HG03025 (cell line): ENCODE results near the gene CHST8.
"Not testable (repeated sequence)": the region's sequence is repeated elsewhere in the genome, so short reads cannot be mapped to it uniquely, and the experiment has no call there.

Experiments
- ATAC-seq: cut with Tn5 transposase; IDR thresholded peaks from one replicate; pipeline ENCODE4 v1.9.1; 2021; ENCODE audit warnings: mild to moderate bottlenecking, moderate library complexity; ENCODE audit not compliant: unreplicated experiment, low FRiP score

The CHST8 gene

DNA sequence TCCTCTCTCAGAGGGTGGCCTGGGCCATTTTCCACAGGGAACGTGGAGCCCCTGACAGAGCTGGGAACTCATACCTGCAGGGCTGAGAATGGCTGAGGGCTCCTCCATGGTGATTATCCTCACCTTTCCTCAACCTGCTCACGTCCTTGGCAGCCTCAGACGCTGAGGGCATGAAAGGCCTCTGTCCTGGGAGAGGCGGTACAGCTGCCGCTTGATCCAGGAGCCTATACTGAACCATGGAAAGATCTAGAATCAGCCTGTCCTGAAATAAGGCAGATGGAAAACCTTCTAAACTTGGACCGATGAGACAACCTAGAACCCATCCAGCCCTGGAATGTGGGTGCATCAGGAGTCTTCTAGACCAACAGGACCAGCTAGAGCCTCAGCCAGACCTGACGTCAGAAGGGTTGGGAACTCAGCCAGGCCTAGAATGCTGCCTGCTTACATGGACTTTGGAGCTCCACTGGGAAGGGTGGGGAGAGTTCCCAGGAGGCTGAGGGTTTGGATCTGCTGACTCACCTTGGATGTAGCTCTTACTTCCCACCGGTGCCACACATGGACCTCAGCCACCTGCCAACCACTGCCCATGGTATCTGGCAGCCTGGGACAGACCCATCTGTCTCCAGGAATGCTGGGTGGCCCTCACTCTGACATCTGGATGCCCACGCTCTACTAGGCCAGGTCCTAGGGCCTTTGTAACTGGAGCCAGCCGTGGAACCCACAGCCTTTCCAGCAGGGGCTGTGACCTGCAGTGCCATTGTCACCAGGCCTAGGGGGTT, 182.5 kb downstream of the CHST8 start:
- ATAC-seq, result no peak

DNA sequence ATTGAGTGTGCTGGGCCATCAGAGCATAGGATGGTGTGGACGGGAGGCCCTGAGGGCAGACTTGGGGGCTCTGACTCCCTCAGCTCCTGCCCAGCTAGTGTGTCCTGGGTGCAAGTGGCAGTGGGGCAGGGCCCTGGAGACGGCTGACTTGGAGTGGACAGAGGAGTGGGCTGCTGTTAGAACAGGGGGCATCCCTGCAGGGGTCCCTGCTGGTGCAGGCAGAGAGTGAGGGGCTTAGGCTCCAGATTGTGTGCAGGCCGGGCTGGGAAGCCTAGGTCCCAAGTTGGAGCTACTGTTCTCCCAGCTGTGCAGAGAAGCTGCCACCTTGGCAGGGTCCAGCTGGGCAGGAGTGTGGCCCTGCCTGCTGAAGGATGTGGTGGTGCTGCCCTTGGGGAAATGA, 183.6 kb downstream of the CHST8 start:
- ATAC-seq, result no peak

DNA sequence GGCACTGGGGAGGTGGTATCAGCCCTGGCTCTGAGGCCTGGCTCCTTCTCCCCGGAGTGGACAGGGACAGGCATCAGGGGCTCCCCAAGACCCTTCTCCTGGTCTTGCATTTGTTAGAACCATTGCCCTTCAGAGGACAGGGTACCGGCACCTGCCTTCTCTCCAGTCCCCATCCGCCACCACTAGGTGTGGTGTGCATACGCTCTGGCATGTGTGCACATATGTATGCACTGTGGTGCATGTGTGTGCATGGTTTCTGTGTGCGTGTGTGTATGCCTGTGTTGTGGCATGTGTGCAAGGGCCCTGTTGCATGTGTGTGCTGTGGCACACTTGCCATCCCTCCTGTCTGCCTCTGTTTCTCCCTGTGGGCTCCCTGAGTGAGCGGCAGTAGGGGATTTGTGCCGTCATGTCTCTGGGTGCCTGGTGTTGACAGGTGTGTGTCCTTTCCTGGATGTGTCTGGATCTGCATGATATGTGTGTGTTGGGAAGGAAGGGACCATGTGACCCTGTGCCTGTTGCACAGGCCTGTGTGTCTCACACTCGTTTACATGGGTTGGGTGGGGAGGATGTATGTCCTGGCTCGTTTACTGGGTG, 184.2 kb downstream of the CHST8 start:
- ATAC-seq, result no peak

DNA sequence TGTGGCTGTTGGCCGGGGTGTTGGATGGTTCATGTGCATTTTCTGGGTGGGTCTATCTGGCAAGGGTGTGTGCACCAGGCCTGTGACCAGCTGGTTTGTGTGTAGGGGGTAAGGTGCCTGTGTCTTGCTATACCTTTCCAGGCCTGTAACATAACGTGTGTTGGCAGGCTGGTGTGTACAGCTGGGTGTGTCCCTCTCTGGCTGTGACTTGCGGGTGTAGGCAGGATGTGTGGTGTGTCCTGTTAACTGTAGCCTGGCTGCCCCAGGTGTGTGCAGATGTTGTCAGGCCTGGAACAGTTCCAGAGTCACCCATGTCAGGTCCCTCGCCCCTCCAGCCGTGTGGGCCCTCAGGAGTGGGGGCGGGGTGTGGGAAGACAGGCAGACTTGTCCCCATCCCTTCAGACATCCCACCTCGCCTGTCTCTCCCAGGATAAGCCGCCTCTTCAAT, 184.7 kb downstream of the CHST8 start:
- ATAC-seq, result no peak

DNA sequence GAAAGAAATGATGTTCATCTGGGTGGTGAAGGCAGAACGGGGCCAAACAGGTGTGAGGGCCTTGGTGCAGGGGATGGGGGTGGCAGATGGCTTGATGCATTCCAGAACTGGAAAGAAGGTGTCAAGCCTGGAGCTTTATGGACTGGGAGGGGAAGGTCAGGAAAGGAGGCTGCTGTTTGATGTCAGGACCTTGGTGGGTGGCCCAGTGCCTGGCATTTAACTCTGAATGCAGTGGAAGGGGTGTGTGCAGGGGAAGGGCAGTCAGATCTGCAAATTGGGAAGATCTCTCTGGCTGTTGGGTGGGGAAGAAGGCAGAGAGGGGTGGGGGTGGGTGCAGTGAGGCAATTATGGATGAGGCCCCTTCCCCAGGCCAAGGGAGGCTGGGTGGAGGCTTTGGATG, 186.6 kb downstream of the CHST8 start:
- ATAC-seq, result no peak

DNA sequence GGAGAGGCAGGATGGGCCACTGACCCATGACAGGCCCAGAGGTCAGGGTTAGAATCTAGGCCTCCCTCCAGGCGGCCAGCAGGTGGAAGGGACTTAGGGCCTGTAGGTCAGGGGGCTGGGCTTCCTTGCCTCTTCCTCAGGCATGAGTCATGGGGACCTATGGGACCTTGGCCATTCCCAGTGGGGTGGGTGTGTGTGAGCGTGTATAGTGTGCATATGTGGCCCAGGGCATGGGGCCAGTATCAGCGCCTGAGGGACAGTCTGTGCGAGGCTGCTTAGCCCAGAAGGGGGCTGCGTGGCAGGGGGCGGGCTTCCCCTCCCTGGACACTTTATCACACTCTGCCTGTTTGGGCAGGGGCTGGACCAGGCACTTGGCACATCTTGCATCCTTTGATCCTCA, 188.2 kb downstream of the CHST8 start:
- ATAC-seq, result no peak

DNA sequence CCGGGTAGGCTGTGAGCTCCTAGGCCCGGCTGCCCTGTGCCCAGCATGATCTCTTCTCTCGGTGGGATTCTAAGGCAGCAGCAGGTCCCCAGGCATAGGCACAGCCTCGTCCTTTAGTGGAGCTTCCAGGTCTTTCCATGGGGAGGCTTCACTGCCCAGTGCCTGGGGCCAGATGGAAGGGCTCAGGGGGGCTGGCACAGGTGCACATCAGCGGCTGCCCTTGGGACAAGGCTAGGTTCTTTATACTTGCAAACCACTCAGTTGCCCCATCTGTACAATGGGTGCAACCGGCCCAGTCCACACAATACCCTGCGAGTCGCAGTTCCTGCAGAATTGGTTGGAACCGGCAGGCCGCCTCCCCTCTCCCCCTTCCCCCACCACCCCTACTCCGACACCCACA, 189.1 kb downstream of the CHST8 start:
- no peak for ATAC-seq

DNA sequence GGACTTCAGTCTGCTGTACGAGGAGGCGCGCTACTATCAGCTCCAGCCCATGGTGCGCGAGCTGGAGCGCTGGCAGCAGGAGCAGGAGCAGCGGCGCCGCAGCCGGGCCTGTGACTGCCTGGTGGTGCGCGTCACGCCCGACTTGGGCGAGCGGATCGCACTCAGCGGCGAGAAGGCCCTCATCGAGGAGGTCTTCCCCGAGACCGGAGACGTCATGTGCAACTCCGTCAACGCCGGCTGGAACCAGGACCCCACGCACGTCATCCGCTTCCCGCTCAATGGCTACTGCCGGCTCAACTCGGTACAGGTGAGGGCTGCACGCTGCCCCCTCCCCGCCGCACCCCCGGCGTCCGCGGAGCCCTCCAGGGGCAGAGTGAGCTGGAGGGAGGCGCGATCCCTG, 189.5 kb downstream of the CHST8 start:
- ATAC-seq, result no peak

DNA sequence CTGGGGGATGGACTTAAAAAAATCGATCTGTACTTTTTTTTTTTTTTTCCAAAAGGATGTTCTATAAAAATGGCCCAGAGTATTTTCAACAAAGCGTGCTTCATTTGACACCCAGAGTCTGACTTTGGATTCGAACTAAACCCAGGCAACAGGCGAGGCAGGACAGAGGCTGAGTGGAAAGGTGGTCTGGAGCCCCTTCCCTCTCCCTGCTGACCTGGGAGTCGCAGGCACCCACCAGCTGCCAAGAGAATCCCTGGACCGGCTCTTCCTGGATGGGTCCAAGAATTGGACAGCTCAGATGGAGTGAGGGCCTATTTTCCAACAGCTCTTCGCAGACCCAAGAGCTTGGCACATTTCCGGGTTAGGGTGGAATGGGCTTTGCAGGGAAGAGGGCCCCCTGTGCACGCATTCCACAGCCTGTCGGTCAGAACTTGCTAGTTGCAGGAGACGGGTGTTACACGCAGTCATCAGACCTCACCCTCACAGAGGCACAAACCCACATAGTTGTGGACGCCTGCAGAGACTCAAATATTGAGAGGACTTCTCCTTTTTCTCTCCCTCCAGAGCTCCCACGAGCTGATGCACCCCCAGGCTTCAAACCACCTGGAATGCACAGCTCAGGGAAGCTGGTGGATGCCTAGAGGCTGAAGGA, 190.1 kb downstream of the CHST8 start:
- ATAC-seq, result no peak

DNA sequence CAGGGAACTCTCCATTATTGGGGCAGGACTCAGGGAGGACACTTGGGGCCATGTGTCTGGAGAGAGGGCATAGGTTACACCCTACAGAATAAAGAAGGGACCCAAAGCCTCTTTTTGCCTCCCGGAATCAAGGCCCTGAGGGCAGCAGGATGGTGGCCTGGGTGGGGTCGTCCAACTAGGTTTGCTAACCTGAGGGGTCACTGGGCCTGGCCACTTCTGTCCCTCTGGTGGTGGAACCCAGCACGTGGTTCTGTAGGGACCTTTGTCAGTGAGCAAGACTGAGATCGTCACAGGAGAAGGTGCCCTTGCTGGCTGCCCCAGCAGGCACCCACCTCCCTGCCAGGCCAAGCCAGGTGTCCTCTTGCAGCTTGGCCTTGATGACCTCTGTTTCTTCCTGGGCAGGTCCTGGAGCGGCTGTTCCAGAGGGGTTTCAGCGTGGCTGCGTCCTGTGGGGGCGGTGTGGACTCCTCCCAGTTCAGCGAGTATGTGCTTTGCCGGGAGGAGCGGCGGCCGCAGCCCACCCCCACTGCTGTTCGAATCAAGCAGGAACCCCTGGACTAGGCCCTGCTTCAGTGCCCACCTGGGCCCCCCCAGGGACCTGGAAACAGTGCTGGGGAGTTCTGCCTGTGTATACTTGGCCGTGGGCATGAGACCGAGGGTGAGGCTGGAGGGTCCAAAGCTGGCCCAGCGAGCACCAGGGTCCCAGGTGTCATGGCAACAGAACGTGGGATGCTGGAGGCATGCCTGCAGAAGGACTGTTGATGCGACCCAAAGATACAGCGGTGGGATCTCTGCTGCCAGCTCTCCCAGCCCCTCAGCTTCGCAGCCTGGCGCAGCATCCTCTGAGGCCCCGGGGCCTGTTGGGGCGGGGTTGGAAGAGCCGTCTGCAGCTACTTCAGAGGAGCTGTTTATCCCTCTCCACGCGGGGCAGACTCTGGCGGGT, 190.9 kb downstream of the CHST8 start:
- no peak for ATAC-seq

DNA sequence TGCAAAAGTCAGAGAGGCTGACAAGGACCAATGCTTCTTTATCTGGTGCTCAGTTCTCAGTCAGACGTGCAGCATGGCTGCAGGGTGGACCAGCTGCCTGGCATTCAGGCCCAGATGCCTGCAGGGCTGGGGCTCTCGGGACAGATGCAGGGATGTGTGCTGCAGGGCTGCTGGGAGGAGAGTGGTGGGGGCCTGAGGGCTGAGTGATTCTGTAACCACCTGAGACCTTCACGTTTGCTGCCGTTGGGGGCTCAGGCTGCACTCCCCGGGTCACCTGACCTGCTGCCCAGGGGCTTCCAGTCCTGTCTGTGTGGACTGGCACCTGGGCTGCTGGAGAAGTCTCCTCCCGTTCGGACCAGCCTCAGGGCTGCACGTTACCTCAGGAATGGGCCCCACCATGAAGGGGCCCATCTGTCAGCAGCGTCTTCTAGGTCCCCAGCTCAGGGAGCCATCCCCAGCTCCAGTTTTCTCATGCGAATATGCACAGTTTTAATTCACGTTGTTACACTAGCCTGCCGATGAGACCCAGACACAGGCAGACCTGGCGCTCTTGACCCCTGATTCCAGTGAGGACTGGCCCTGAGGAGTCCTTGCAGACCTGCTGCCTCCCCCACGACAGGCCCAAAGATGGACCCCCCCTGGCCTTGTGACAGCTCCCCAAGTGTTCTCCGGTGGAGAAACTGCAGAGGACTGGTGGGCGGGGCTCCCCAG, 191.8 kb downstream of the CHST8 start:
- no peak for ATAC-seq

DNA sequence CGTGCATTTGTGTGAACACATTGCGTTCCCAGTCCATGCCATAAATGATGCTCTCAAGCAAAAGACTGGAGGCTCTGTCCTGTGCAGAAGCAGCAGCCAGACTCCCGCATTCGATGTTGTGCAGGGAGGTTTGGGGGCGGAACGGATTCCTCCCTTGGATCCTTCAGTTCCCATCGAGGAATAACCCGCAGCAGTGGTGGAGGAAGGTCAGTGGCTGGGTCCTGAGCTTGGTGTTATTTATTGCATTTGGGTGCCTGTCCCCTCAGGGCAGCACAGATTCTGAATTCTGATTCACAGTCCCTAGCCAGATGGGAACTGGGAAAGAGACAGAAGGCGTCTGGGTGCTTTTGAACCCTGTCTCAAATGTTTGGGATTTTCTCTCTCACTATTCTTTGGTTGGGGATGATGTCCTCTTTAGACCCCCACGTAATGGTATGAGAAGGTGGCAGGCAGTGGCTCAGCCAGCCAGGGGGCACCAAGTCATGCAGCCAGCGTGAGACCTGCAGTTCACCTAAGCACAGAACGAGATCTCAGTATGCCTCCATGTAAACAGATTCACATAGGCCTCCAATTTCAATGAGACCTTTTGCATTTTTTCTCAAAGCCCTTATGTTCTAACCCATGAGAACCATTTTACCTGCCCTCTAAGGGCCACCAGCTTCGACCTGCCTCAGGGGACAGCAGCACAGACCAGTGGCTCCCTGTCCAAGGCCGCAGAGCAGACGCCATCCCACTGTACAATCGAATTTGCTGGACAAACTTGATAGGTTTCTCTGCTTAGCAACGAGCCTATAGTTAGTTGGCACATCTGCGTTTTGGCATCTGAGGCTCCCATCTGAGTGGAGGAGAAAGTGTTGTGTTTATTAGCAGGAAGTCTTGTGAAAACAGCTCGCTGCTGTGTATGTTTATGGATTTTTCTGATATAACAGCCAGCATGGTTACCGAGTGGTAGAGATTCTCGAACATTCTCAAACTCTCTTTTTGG, 192.7 kb downstream of the CHST8 start:
- ATAC-seq, result no peak

DNA sequence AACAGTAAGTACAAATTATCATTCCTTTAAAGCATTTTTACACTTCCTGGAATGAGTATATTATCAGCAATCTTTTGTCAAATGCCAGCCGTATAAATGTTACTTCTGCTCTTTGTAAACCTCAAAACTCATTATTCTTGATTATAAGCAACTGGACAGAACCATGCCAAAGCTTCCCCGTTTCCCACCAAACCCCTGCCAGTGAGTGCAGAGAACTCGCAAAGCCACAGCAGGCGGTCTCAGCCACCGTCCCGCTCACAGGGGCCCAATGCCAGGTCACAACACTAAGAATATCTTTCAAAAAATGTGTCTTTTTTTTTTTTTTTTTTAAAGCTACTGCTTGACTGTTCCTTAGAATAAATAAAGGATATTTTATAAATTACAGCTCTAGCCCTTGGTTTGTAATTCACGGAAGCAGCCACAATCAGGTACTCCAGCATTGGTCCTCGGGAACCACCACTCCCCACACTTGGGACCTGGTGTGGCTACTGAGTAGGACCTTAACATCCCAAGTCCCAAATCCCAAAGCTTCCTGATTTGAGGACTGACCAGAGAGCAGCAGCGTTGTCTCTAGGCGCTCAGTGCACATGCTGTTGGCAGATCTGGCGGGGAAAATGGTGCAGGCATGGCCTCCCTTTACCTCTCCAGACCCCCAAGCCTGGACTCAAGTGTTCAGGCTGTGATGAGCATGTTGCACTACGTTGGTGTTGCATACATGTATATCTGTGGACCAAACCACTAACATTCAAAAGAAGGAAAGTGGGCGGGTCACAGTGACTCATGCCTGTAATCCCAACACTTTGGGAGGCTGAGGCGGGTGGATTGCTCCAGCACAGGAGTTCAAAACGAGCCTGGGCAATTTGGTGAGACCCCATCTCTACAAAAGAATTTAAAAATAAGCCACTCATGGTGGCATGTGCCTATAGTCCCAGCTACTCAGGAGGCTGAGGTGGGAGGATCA, 193.9 kb downstream of the CHST8 start:
- ATAC-seq, result no peak

DNA sequence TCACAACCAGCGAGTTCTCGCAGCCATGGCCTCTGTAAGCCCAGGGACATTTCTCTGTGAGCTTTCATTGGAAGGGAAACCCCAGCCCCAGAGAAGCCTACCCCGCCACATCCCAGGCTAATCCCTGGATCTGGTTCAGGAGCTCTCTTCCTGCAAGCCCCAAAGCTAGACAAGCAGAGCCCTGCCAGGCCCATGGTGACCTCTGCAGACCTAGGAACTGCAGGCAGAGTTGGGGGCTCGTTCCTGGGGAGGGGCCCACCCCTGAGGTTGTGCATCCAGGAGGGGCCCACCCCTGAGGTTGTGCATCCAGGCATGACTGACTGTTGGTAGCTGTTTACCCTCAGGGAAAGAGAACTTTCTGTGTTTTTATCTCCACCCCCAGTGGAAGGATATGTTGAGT, 196.7 kb downstream of the CHST8 start:
- ATAC-seq, result no peak

DNA sequence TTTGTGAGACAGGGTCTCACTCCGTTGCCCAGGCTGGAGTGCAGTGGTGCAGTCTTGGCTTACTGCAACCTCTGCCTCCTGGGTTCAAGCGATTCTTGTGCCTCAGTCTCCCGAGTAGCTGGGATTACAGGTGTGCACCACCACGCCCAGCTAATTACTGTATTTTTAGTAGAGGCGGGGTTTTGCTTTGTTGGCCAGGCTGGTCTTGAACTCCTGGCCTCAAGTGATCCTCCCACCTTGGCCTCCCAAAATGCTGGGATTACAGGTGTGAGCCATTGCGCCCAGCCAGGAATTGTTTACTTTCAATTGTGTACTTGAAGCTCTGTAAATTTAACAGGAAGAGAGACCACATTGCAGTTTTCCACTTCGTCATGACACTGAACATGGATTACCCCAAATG, 197.3 kb downstream of the CHST8 start:
- ATAC-seq, result not testable (repeated sequence)

DNA sequence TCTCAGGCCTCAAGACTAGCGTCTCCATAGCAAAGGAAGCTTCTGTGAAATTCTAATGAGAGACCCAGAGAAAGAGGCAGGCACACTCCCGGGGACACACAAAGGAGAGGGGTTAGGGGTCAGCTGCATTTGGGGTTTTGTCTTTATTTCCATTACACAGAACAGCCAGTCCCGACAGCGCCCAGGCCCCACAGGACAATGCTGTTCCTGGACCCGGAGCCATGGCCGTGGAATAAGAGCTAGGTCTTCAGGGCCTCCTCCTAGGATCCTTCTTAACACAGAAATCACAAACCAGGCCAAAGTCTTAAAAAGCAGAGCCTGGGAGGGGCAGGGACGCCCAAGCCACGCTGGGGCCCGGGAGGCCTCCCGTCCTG, 197.7 kb downstream of the CHST8 start:
- ATAC-seq, result no peak

DNA sequence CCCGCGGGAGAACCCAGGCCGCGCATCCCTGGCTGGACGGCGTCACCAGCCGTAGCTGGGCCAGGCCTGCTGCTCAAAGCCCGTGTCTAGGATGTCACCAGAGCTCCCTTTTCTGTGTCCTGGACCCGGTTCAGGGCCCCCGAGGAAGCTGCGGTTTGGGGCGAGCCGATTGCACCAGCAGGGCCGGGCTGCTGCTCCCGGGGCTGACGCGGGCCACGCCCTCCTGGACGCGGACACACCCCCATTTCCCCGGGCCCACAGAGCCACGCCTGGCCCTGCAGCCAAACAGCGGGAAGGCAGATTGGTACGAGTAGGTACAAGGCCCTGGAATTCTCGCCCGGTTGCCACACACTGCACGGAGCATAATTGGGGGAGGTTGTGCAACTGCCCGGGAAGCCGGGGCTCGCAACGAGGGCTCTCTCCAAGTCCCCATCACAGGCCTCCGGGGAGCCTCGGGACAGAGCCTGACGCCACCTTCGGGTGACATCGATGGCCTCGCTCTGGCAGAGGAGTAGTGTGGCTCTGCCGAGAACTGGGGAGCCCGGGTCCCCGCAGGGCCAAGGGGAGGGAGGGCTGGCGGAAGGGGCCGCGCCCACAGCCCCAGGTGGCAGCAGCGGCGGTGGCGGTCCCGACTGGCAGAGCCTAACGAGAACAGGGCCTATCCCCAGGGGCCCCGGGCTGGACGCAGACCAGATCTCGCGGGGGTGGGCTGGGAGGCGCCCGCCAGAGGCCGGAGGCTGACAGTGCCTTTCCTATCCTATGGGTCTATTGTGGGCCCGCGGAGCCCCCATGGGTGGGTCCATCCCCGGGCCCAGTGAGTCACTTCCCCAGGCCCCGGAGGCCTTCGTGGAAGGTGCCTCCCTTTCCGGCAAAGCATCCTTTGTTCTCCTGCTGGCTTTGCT, 198.4 kb downstream of the CHST8 start:
- ATAC-seq, result no peak
